ENCODE data around the gene NUDT4. TPM values are rescaled to one million over a fixed set of nuclear protein-coding genes. Genes with fewer than 3 reads are reported as not detected.

Gene NUDT4
- total and polyA plus RNA-seq, 2 of the 8 experiments (the other 6 are each of a cell fraction or from before 2014, with no cell fraction given) = 17.3 to 71.7 TPM

DNA sequence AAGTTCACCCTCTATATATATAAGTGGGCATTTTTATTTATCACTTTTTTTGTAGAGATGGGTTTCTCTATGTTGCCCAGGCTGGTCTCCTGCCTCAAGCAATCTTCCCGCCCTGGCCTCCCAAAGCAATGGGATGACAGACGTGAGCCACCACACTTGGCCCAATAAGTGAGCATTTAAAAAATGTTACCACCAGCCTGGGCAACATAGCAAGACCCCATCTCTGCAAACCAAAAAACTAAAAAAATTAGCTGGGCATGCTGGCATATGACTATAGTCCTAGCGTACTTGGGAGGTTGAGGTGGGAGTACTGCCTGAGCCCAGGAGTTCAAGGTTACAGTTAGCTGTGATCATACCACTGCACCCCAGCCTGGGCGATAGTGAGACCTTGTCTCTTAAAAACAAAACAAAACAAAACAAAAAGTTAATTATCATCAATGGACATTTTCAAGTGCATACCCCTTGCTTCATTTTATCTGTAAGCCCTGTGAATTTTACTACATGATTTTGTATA is 40.3 kb downstream of the NUDT4 start:
- Histone ChIP-seq H3K27ac (ENCODE audit: low read depth, low read length) (no peak overlapping the region), H3K4me2 (ENCODE audit: insufficient read depth in 1 of 2, low read depth in 2 of 2, low read length in 2 of 2) (no peak overlapping the region), H3K4ac (replicated peaks; ENCODE audit: insufficient read length, low read depth, low read length) (no peak overlapping the region), H2AK5ac (ENCODE audit: low read depth, low read length) (no peak overlapping the region), H3K4me1 (replicated peaks in 1 of 4; ENCODE audit: control insufficient read depth in 3 of 4, insufficient read depth in 4 of 4, low read length in 3 of 4) (peaks cover 0 to 3% (median under 1%) of the 10 kb centered on the region in 4 experiments; a peak in 3 of 7 replicates), H3K14ac (ENCODE audit: insufficient read length) (no peak overlapping the region), H2BK12ac (ENCODE audit: low read depth, low read length) (no peak overlapping the region), H2BK5ac (ENCODE audit: low read depth, low read length) (no peak overlapping the region), H4K8ac (ENCODE audit: extremely low read depth, insufficient read depth, low read length) (no peak overlapping the region), H2BK20ac (ENCODE audit: low read length) (no peak overlapping the region), H3K79me1 (ENCODE audit: low read depth, low read length) (peaks cover 5% of the 10 kb centered on the region; the same call in 1 of the 2 replicates), H3K4me3 (ENCODE audit: extremely low read depth in 1 of 4, insufficient read depth in 2 of 4, low read depth in 3 of 4, low read length in 4 of 4) (no peak overlapping the region), H3K23ac (ENCODE audit: insufficient read length) (no peak overlapping the region), H3K18ac (ENCODE audit: extremely low read depth, low read length) (no peak overlapping the region), H4K20me1 (replicated peaks in 1 of 2; ENCODE audit: control insufficient read depth in 1 of 2, insufficient read depth in 2 of 2, low read length in 2 of 2) (peaks cover 14 to 23% of the 10 kb centered on the region in 2 experiments), H2BK15ac (ENCODE audit: low read length) (no peak overlapping the region), H2AFZ (ENCODE audit: low read length) (no peak overlapping the region), H2BK120ac (replicated peaks; ENCODE audit: low read depth, low read length) (no peak overlapping the region), H3K79me2 (ENCODE audit: control insufficient read depth in 1 of 2, insufficient read depth in 2 of 2, low read length in 2 of 2) (peaks cover 31 to 98% of the 10 kb centered on the region in 2 experiments), H3K9me3 (ENCODE audit: insufficient read depth in 2 of 2, low read depth in 1 of 2, low read length in 1 of 2) (no peaks in the 10 kb centered on the region), H3K23me2 (ENCODE audit: low read depth, low read length) (no peaks in the 10 kb centered on the region; the same call in 1 of the 2 replicates), H3K56ac (replicated peaks; ENCODE audit: insufficient read length, low read depth, low read length) (no peak overlapping the region), H4K5ac (ENCODE audit: insufficient read length, low read depth, low read length) (no peak overlapping the region), H3K9ac (replicated peaks in 1 of 4; ENCODE audit: extremely low read depth in 1 of 4, low read depth in 3 of 4, low read length in 3 of 4) (no peak overlapping the region), H3K36me3 (ENCODE audit: control insufficient read depth in 2 of 4, insufficient read depth in 4 of 4, low read length in 3 of 4) (no peaks in the 10 kb centered on the region), H3K27me3 (replicated peaks in 1 of 4; ENCODE audit: control insufficient read depth in 3 of 4, extremely low read depth in 1 of 4, insufficient read depth in 3 of 4, low read length in 3 of 4) (no peaks in the 10 kb centered on the region), H4K91ac (replicated peaks; ENCODE audit: insufficient read length, low read length) (no peak overlapping the region)
- 83% methylated on average over 4 of the region's 4 CpGs; no CpG with 5 or more reads in 1 of the 2 experiments for WGBS, 2 experiments (ENCODE audit: extremely low coverage in 1 of 2, insufficient coverage in 1 of 2, insufficient read length in 1 of 2, insufficient replicate concordance in 2 of 2, low coverage in 1 of 2, low lambda C conversion rate in 2 of 2, missing lambda C conversion rate in 1 of 2)
- ChIA-PET CTCF (ENCODE audit: partially characterized antibody) (no interaction called here), POLR2A (ENCODE audit: partially characterized antibody) (interaction anchor here (1.5 kb wide), 1 partner anchor 14 kb away, joined by 5 read pairs; no protein-coding TSS in a partner anchor)
- FAIRE-seq = no peak
- no peak for TF ChIP-seq RXRA (IDR thresholded peaks at IDR 0.05; ENCODE audit: insufficient read depth, low read depth, low read length)
- no peak for TF ChIP-seq POLR2AphosphoS5 (IDR thresholded peaks at IDR 0.05; ENCODE audit: low read depth, low read length)
- TF ChIP-seq, protein P1, sequence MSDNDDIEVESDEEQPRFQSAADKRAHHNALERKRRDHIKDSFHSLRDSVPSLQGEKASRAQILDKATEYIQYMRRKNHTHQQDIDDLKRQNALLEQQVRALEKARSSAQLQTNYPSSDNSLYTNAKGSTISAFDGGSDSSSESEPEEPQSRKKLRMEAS (IDR thresholded peaks at IDR 0.05) = no peak
- DNase-seq (ENCODE audit: low read depth in 1 of 2, low spot score in 2 of 2) = no peak

Data from H1 (cell line).